ENCODE data around the gene CETN1.

CETN1 gene

DNA sequence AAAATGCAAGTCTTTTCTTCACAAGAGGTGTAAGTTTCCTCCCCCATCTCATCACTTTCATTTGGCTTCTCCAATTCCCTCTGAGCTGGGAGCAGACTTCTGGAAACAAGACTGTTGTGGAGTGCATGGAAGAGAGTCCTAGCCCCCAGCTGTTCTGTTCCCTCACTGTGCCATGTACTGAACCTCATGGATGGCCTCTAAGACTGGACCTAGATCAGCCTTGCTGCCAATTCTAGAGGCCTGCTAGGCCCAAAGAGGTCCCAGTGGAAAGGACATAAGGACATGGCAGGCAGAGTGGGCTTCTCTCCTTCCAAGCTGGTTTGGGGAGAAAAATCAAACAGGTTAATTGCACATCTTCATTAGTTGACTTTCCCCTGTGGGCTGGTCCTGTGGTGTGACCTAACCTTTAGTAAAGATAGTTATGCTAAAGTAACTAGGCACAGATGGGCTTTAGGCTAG lies 7.3 kb upstream of the CETN1 start (continued):
- TF ChIP-seq INSM2 (tag by site-specific recombination; IDR thresholded peaks at IDR 0.05): no peak

- no peaks in the 10 kb centered on the region for H3K36me3 ChIP-seq (ENCODE audit: control insufficient read depth in 2 of 2, insufficient read depth in 1 of 2, low read length in 2 of 2)
- POLR2A ChIA-PET: no interaction called here
- H3K4me1 ChIP-seq (ENCODE audit: control insufficient read depth, insufficient read depth, low read length): no peaks in the 10 kb centered on the region
- no peak overlapping the region for H3K27ac ChIP-seq (ENCODE audit: extremely low read depth, low read depth, low read length)
- CTCF ChIA-PET: no interaction called here
- H3K4me3 ChIP-seq (ENCODE audit: low read depth, low read length): no peak overlapping the region
- H3K9me3 ChIP-seq (ENCODE audit: control insufficient read depth, insufficient read depth, low read depth, low read length): no peaks in the 10 kb centered on the region
- no peak for TF ChIP-seq ZNF37A (tag by site-specific recombination; IDR thresholded peaks at IDR 0.05)
- TF ChIP-seq HIC1 (tag by site-specific recombination; IDR thresholded peaks at IDR 0.05): no peak
- TF ChIP-seq ZNF266 (tag by site-specific recombination; IDR thresholded peaks at IDR 0.05; ENCODE audit: low read depth): no peak
- TF ChIP-seq ZNF596 (tag by site-specific recombination; IDR thresholded peaks at IDR 0.05): no peak
- no peak for TF ChIP-seq ZNF529 (tag by site-specific recombination; IDR thresholded peaks at IDR 0.05; ENCODE audit: insufficient replicate concordance)
- TF ChIP-seq, protein P1, sequence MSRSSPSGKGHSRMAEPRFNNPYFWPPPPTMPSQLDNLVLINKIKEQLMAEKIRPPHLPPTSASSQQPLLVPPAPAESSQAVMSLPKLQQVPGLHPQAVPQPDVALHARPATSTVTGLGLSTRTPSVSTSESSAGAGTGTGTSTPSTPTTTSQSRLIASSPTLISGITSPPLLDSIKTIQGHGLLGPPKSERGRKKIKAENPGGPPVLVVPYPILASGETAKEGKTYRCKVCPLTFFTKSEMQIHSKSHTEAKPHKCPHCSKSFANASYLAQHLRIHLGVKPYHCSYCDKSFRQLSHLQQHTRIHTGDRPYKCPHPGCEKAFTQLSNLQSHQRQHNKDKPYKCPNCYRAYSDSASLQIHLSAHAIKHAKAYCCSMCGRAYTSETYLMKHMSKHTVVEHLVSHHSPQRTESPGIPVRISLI (tag by site-specific recombination; IDR thresholded peaks at IDR 0.05): no peak
- TF ChIP-seq, protein P2, sequence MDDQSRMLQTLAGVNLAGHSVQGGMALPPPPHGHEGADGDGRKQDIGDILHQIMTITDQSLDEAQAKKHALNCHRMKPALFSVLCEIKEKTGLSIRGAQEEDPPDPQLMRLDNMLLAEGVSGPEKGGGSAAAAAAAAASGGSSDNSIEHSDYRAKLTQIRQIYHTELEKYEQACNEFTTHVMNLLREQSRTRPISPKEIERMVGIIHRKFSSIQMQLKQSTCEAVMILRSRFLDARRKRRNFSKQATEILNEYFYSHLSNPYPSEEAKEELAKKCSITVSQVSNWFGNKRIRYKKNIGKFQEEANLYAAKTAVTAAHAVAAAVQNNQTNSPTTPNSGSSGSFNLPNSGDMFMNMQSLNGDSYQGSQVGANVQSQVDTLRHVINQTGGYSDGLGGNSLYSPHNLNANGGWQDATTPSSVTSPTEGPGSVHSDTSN (CRISPR knock-in tag; IDR thresholded peaks at IDR 0.05): no peak
- TF ChIP-seq ZNF132 (tag by site-specific recombination; IDR thresholded peaks at IDR 0.05; ENCODE audit: borderline replicate concordance): no peak
- no peak for TF ChIP-seq ZNF792 (tag by site-specific recombination; IDR thresholded peaks at IDR 0.05)
- no peak for TF ChIP-seq MZF1 (tag by site-specific recombination; IDR thresholded peaks at IDR 0.05; ENCODE audit: borderline replicate concordance)
Observed at GRCh38 chr18:573385-573784, 6.8 kb upstream of the CETN1 start.

DNA sequence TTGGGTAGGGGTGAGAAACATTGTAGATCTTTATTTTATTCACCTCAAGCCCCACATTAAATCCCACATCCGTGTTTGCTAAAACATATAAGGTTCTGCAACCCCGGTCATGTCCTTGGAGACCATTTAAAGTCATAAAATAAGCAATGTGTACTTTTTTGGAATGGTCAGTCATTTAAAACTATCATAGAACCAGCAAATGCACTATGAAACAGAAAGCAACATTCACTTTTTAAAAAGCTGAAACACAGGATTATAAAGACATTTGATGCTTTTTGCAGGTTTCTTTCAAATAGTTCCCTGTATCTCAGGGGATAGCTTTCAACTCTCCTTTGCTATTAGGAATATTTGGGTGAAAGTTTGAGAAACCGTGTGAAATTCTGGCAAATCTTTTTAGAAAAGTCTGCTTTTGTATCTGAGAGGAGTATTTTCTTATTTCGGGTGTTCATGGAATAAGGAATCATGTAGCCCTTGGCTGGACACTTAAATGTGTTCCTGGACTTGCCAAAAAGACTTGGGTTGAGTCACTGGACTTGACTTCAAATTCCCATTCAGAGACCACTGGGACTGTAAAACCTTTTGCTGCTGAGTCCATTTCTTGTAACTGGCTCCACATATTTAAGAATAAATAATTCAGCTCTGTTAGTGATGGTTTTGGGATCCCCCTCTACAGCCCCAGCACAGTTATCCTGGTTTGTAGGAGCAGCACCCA lies 5.9 kb upstream of the CETN1 start:
- Histone ChIP-seq H3K4me1 (ENCODE audit: control insufficient read depth, insufficient read depth, low read length) (no peaks in the 10 kb centered on the region), H3K4me3 (ENCODE audit: low read depth, low read length) (no peak overlapping the region), H3K9me3 (ENCODE audit: control insufficient read depth, insufficient read depth, low read depth, low read length) (no peaks in the 10 kb centered on the region), H3K36me3 (ENCODE audit: control insufficient read depth in 2 of 2, insufficient read depth in 1 of 2, low read length in 2 of 2) (no peaks in the 10 kb centered on the region), H3K27ac (ENCODE audit: extremely low read depth, low read depth, low read length) (no peak overlapping the region)
- POLR2A ChIA-PET: no interaction called here
- TF ChIP-seq PRDM1 (tag by site-specific recombination; IDR thresholded peaks at IDR 0.05) (peak; percentile 75), ZXDB (tag by site-specific recombination; IDR thresholded peaks at IDR 0.05) (no peak)
- CTCF ChIA-PET: interaction anchor here (0.6 to 1.3 kb wide), 4 partner anchors 11 to 460 kb away, joined by 3 to 6 read pairs (median 4); no protein-coding TSS in a partner anchor
